Karpas-422 (cell line): ENCODE results near the gene PNPLA7. TPM values are rescaled to one million over a fixed set of nuclear protein-coding genes. Genes with fewer than 3 reads are reported as not detected.

Experiments
- DNase-seq: peaks from one replicate; pipeline ENCODE4 v3.0.0-alpha.2; 2015
- H2AFZ ChIP-seq: fragments of 200-600 bp; sonication (generic); 2 replicates; pipeline ENCODE4 v1.6.1; 2014; ENCODE audit warnings: antibody characterized with exemption, low read length, mixed read lengths
- H3K27ac ChIP-seq: fragments of 200-600 bp; sonication (generic); 2 replicates; pipeline ENCODE4 v1.5.1; 2014; ENCODE audit warnings: mild to moderate bottlenecking, low read length, moderate library complexity
- H3K27me3 ChIP-seq: fragments of 200-600 bp; sonication (generic); 2 replicates; pipeline ENCODE4 v1.6.1; 2014; ENCODE audit warnings: low read length, mixed read lengths
- H3K36me3 ChIP-seq: fragments of 200-600 bp; sonication (generic); 2 replicates; pipeline ENCODE4 v1.6.1; 2014; ENCODE audit warnings: low read length, mixed read lengths; ENCODE audit not compliant: insufficient read depth
- H3K4me1 ChIP-seq: fragments of 200-600 bp; sonication (generic); 2 replicates; pipeline ENCODE4 v1.6.1; 2014; ENCODE audit warnings: mild to moderate bottlenecking, low read length, mixed read lengths
- H3K4me2 ChIP-seq: fragments of 200-600 bp; sonication (generic); 2 replicates; pipeline ENCODE4 v1.6.1; 2014; ENCODE audit warnings: low read length, low read depth, mild to moderate bottlenecking; ENCODE audit not compliant: poor library complexity, severe bottlenecking
- H3K4me3 ChIP-seq: fragments of 200-600 bp; sonication (generic); 2 replicates; pipeline ENCODE4 v1.5.1; 2014; ENCODE audit warnings: mild to moderate bottlenecking, antibody characterized with exemption, low read length, mixed read lengths
- H3K79me2 ChIP-seq: fragments of 200-600 bp; sonication (generic); 2 replicates; pipeline ENCODE4 v1.6.1; 2014; ENCODE audit warnings: mild to moderate bottlenecking, low read length, mixed read lengths
- H3K9ac ChIP-seq: fragments of 200-600 bp; sonication (generic); 2 replicates; pipeline ENCODE4 v1.6.0; 2014; ENCODE audit warnings: low read length
- H3K9me2 ChIP-seq: fragments of 200-600 bp; sonication (generic), shearing (Covaris generic); replicated peaks from 2 replicates; pipeline ENCODE4 v1.6.0; 2014; ENCODE audit warnings: mild to moderate bottlenecking, low read length, moderate library complexity; ENCODE audit not compliant: insufficient read depth
- H3K9me3 ChIP-seq: fragments of 300-700, 200-600 bp; sonication (generic); 2 replicates; pipeline ENCODE4 v1.6.1; 2014; ENCODE audit warnings: low read length, mixed read lengths
- H4K20me1 ChIP-seq: fragments of 200-600 bp; sonication (generic); 2 replicates; pipeline ENCODE4 v1.6.1; 2014; ENCODE audit warnings: mild to moderate bottlenecking, antibody characterized with exemption, low read length, low read depth; ENCODE audit not compliant: insufficient read depth
- total RNA-seq: library from RNA; depleted of rRNA; stranded (reverse); fragments of >200 nt; shearing (Covaris generic); gene quantifications from 2 replicates; pipeline ENCODE4 v1.2.3, GENCODE V29; 2014; ENCODE audit warnings: low replicate concordance

The PNPLA7 gene
- total RNA-seq, 1 experiment from 2014 or later, result 1.8 TPM

DNA sequence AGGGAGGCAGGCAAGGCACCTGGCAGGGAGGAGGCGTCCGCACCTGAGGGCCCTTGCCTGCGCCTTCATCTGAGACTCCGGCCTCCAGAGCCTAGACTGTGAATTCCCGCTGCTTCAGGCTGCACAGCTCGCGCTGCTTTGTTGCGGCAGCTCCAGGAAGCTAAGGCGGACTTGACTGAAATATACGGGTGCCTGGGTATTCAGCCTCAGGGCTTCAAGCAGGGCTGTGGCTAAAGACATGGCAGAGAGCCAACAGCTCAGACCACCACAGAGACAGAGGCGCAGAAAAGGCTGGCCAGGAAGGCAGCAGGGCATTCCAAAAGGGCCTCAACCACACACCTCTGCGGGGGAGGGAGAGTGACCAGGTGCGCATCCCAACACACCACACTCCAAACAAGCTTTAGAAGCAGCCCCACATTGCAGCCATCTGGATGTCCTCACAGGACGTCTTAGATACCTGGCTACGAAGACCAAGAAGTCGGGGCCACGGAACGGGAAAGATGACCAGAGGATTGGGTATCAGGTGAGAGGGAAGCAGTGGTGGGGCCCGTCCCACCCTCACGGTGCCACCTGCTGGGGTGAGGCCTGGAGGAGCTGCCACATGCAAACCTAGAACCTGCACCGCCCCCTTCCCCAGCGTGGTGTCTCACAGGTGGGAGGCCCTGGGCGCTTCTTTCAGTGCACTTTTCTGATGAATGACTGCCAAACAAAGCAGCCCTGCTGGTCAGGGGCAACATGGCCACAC, 30.2 kb upstream of the PNPLA7 start:
- Histone ChIP-seq H3K27ac (no peak overlapping the region), H3K27me3 (no peaks in the 10 kb centered on the region), H4K20me1 (peaks cover 18% of the 10 kb centered on the region), H3K4me3 (no peak overlapping the region), H3K4me2 (no peak overlapping the region), H3K4me1 (peaks cover 23% of the 10 kb centered on the region), H3K9me3 (no peaks in the 10 kb centered on the region), H3K79me2 (peaks cover 36% of the 10 kb centered on the region), H2AFZ (no peak overlapping the region), H3K9me2 (no peaks in the 10 kb centered on the region), H3K9ac (no peak overlapping the region), H3K36me3 (peaks cover 16% of the 10 kb centered on the region)
- peak; percentile 54 for DNase-seq

DNA sequence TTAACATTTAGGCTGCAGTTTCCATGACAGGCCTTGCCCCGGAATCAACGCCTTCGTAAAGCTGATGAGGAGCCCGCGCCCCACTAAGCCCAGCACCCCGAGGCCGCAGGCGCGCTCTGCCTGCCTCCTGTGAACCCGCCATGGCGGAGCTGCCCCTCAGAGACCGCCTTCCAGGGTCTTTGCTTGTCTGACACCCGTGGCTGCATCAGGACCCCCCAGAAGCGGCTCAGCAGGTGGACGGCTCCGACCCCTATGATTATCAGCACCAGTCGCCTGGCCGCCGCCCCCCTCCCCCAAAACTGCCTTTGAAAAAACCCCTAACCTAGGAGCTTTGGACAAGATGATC, 29.0 kb upstream of the PNPLA7 start:
- Histone ChIP-seq H3K36me3 (peaks cover 19% of the 10 kb centered on the region), H3K27ac (no peak overlapping the region), H3K4me3 (peak overlapping the region; percentile 100; the same call in 1 of the 2 replicates), H3K27me3 (no peaks in the 10 kb centered on the region), H3K4me1 (peaks cover 23% of the 10 kb centered on the region), H3K9me3 (no peaks in the 10 kb centered on the region), H4K20me1 (peaks cover 10% of the 10 kb centered on the region), H3K9me2 (no peaks in the 10 kb centered on the region), H2AFZ (no peak overlapping the region), H3K79me2 (peaks cover 46% of the 10 kb centered on the region), H3K4me2 (peak overlapping the region; percentile 94), H3K9ac (no peak overlapping the region)
- DNase-seq, result no peak

DNA sequence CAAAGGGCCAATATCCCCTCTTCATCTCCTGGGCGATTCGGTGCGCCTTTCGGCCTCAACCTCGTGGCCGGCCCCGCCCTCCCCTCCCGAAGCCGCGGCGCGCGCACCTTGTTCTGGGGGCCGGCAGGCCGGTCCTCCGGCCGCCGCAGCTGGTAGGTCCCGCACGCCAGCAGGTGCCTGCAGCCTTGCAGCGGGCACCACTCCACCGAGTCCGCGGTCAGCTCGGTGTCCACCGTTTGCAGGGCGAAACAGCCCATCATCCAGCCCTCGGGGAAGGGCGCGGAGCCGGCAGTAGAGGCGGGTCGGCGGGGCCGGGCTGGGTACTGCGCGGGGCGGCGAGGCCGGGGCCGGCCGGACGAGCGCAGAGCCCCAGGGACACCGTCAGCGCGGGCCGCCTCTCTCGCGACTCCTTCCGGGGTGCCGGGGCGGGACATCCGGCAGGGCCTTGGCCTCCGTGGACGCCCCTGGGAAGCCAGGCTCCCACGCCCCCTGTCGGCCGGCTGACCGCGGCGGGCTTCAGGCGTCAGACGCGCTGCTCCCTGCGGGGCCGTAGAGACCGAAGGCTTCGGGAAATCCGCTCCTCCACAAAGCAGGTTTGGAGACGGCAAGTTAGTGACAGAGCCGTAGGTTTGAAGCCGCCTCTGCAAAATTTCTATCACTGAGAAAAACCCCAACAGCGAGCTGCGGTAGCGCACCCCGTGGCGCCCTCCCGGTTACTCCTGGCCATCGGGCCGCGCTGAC, 28.5 kb upstream of the PNPLA7 start, which contains the start of gene DPH7:
Gene DPH7 (minus strand): TSS at position 408 of the 741 bp plus-strand sequence. CDS start 148 bp downstream, at position 260.
- Histone ChIP-seq H3K4me3 (peak within 1 kb of the TSS; percentile 100), H2AFZ (no peak within 1 kb of the TSS), H3K4me1 (peaks cover 23% of the 10 kb centered on the region), H3K9me3 (no peaks in the 10 kb centered on the region), H4K20me1 (peaks cover 10% of the 10 kb centered on the region), H3K9ac (peak within 1 kb of the TSS; percentile 100), H3K9me2 (no peaks in the 10 kb centered on the region), H3K36me3 (peaks cover 21% of the 10 kb centered on the region), H3K27ac (peak within 1 kb of the TSS; percentile 75), H3K27me3 (no peaks in the 10 kb centered on the region), H3K4me2 (peak within 1 kb of the TSS; percentile 94), H3K79me2 (peaks cover 47% of the 10 kb centered on the region)
- DNase-seq, result peak; percentile 97

DNA sequence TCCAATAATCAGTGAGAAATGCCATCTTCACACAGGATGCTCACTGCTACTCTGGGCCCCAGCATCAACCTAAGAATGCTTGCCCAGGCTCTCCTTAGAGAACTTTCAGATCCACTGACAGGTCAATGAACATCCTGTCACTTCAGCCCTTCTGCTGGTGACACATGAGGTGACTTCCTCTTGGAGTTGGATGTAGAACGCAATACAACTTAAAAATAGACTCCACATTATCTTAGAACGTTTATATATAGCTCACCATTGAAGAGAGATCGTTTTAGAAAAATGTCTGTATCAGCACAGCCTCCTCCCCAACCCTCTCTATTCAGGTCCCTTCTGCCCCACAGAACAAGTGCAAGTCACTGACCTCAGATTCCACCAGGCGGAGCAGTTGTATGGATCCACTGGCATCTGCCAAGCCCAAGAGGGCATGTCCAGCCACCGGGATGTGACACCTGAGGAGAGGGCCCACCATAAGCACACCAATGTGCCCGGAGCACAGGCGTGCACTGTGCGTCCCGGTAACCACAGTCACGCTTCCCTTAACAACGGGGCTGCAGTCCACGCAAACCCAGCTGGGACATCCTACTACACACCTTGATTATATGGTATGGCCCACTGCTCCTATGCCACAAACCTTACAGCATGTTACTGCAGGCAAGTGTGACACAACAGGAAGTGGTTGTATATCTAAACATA, 25.7 kb upstream of the PNPLA7 start:
- Histone ChIP-seq H3K4me3 (no peak overlapping the region), H3K27ac (no peak overlapping the region), H3K9me2 (no peaks in the 10 kb centered on the region), H3K9me3 (no peaks in the 10 kb centered on the region), H3K79me2 (peaks cover 52% of the 10 kb centered on the region), H2AFZ (no peak overlapping the region), H3K9ac (0 out of 2 replicates have a peak overlapping the region, but pooled peaks have one; percentile 3), H3K36me3 (peaks cover 32% of the 10 kb centered on the region), H4K20me1 (peaks cover 7% of the 10 kb centered on the region), H3K4me1 (peaks cover 23% of the 10 kb centered on the region), H3K27me3 (no peaks in the 10 kb centered on the region), H3K4me2 (peak overlapping the region; percentile 11)
- DNase-seq, result no peak

DNA sequence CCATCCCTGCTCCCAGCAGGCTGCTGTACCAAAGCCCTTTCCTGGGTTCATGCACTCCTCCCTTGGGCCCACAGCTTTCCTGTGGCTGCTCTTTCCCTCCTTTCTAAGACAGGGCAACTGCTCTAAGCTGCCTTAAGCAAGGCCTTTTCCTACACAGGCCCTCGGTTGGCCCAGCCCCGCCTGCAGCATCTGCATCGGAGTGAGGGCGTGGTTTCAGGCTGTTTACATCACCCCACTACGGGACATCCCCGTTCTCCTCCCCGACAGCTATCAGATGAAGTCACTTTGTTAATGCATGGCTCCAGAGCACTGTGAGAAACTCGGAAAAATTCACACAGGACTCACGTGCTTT, 25.1 kb upstream of the PNPLA7 start:
- Histone ChIP-seq H3K9ac (no peak overlapping the region), H3K79me2 (peaks cover 52% of the 10 kb centered on the region), H3K27me3 (no peaks in the 10 kb centered on the region), H4K20me1 (peaks cover 7% of the 10 kb centered on the region), H3K4me3 (no peak overlapping the region), H3K9me3 (no peaks in the 10 kb centered on the region), H3K4me2 (no peak overlapping the region), H3K4me1 (peaks cover 23% of the 10 kb centered on the region), H3K9me2 (no peaks in the 10 kb centered on the region), H2AFZ (no peak overlapping the region), H3K27ac (no peak overlapping the region), H3K36me3 (peaks cover 34% of the 10 kb centered on the region)
- DNase-seq, result no peak

DNA sequence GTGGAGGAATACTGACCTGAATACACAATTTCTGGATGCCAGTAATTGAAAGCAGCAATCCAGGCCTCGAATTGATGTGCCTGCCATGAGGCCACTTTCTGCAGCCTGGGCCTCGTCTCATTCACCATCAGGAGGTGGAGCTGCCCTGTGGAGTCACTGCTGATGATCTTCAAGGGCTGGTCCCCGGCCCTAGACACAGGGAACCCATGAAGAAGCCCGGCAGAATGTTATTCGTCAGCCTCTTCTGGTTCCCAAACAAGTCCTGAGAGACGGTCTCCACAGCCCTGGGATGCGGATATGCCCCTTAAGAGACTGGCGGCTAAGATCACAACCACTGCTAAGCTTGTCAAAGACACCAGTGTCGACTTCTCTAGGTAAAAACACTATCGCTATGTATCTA, 24.0 kb upstream of the PNPLA7 start:
- Histone ChIP-seq H3K9me3 (no peaks in the 10 kb centered on the region), H3K4me2 (no peak overlapping the region), H4K20me1 (peaks cover 7% of the 10 kb centered on the region), H3K36me3 (peaks cover 36% of the 10 kb centered on the region), H3K79me2 (peaks cover 52% of the 10 kb centered on the region), H3K4me3 (no peak overlapping the region), H3K9ac (no peak overlapping the region), H2AFZ (no peak overlapping the region), H3K9me2 (no peaks in the 10 kb centered on the region), H3K4me1 (peaks cover 23% of the 10 kb centered on the region), H3K27ac (no peak overlapping the region), H3K27me3 (no peaks in the 10 kb centered on the region)
- no peak for DNase-seq

DNA sequence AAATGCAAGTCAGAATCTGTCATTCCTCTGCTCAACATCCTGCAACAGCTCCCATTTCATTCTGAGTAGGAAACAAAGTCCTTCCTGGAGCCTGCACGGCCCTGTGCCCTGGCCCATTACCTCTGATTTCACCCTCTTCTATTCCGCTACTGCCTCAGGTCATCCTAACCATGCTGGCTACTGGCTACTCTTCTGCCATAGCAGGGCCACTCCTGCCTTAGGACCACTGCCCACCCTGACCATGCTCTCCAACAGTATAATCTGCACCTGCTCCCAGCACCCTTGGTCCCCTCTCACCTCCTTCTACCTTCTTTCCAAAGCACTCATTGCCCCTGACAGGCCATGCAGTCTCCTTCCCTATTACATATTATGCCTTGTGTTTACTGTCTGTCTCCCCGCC, 20.4 kb upstream of the PNPLA7 start:
- no peaks in the 10 kb centered on the region for H3K9me3 ChIP-seq
- H3K9ac ChIP-seq, result no peak overlapping the region
- no peak overlapping the region for H3K27ac ChIP-seq
- no peaks in the 10 kb centered on the region for H3K4me1 ChIP-seq
- no peak overlapping the region for H3K4me2 ChIP-seq
- no peak for DNase-seq
- no peaks in the 10 kb centered on the region for H3K27me3 ChIP-seq
- no peak overlapping the region for H3K4me3 ChIP-seq
- H3K79me2 ChIP-seq, result peaks cover 20% of the 10 kb centered on the region
- H3K9me2 ChIP-seq, result no peaks in the 10 kb centered on the region
- H2AFZ ChIP-seq, result no peak overlapping the region
- H3K36me3 ChIP-seq, result peaks cover 28% of the 10 kb centered on the region
- no peaks in the 10 kb centered on the region for H4K20me1 ChIP-seq

DNA sequence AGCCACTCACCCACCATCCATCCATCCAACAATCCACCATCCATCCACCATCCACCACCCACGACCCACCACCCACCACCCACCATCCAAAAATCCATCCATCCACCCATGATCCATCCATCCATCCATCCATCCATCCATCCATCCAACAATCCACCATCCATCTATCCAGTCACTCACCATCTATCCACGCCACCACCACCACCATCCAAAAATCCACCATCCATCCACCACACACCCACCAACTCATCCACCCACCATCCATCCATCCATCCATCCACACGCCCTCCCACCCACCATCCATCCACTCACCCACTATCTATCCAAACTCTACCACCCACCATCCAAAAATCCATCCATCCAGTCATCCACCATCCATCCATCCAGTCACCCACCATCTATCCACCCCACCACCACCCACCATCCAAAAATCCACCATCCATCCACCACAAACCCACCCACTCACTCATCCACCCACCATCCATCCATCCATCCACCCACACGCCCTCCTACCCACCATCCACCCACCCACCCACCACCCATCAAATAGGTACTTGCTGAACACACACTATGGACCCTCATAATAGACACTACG, 19.5 kb upstream of the PNPLA7 start:
- Histone ChIP-seq H4K20me1 (0 out of 2 replicates have a peak, but pooled peaks cover 2% of the 10 kb centered on the region), H3K79me2 (peaks cover 12% of the 10 kb centered on the region), H3K9me3 (no peaks in the 10 kb centered on the region), H3K9me2 (no peaks in the 10 kb centered on the region), H3K4me3 (no peak overlapping the region), H3K36me3 (peaks cover 24% of the 10 kb centered on the region), H3K4me1 (no peaks in the 10 kb centered on the region), H3K27ac (no peak overlapping the region), H3K27me3 (no peaks in the 10 kb centered on the region), H3K4me2 (no peak overlapping the region), H3K9ac (no peak overlapping the region), H2AFZ (no peak overlapping the region)
- DNase-seq, result no peak
